ENCODE measurements around the gene PPP1R37. TPM values are rescaled to one million over a fixed set of nuclear protein-coding genes. Genes with fewer than 3 reads are reported as not detected.

The PPP1R37 gene
- total RNA-seq, 1 donor from 2014 or later = 36.5 TPM

GRCh38 chr19:45087531-45087930 lies 5.4 kb upstream of the PPP1R37 start:
- Histone ChIP-seq H3K27me3 (ENCODE audit: control insufficient read depth, insufficient read depth, low read length) (no peaks in the 10 kb centered on the region), H3K4me3 (ENCODE audit: low read depth, low read length) (no peak overlapping the region), H3K36me3 (ENCODE audit: control insufficient read depth, insufficient read depth, low read length) (peaks cover 2% of the 10 kb centered on the region)
- no peak for DNase-seq (ENCODE audit: low read depth)
- no peak for TF ChIP-seq CTCF (IDR thresholded peaks at IDR 0.05; ENCODE audit: insufficient read depth, low read length, poor library complexity, severe bottlenecking)

- TF ChIP-seq CTCF (IDR thresholded peaks at IDR 0.05; ENCODE audit: insufficient read depth, low read length, poor library complexity, severe bottlenecking) = no peak
- Histone ChIP-seq H3K36me3 (ENCODE audit: control insufficient read depth, insufficient read depth, low read length) (peaks cover 2% of the 10 kb centered on the region), H3K27me3 (ENCODE audit: control insufficient read depth, insufficient read depth, low read length) (no peaks in the 10 kb centered on the region), H3K4me3 (ENCODE audit: low read depth, low read length) (no peak overlapping the region)
- no peak for DNase-seq (ENCODE audit: low read depth)
These were observed 2.9 kb upstream of the PPP1R37 start for GRCh38 chr19:45090034-45090433.

- DNase-seq (ENCODE audit: low read depth) = no peak
- Histone ChIP-seq H3K27me3 (ENCODE audit: control insufficient read depth, insufficient read depth, low read length) (no peaks in the 10 kb centered on the region), H3K4me3 (ENCODE audit: low read depth, low read length) (peak overlapping the region; percentile 58), H3K36me3 (ENCODE audit: control insufficient read depth, insufficient read depth, low read length) (peaks cover 2% of the 10 kb centered on the region)
- TF ChIP-seq CTCF (IDR thresholded peaks at IDR 0.05; ENCODE audit: insufficient read depth, low read length, poor library complexity, severe bottlenecking) = no peak
These were observed 2.4 kb upstream of the PPP1R37 start for GRCh38 chr19:45090606-45091005.

GRCh38 chr19:45091031-45091923 lies 1.7 kb upstream of the PPP1R37 start:
- peak; percentile 88 for DNase-seq (ENCODE audit: low read depth)
- Histone ChIP-seq H3K4me3 (ENCODE audit: low read depth, low read length) (peak overlapping the region; percentile 58), H3K36me3 (ENCODE audit: control insufficient read depth, insufficient read depth, low read length) (peaks cover 2% of the 10 kb centered on the region), H3K27me3 (ENCODE audit: control insufficient read depth, insufficient read depth, low read length) (no peaks in the 10 kb centered on the region)
- TF ChIP-seq CTCF (IDR thresholded peaks at IDR 0.05; ENCODE audit: insufficient read depth, low read length, poor library complexity, severe bottlenecking) = no peak

- no peak for DNase-seq (ENCODE audit: low read depth)
- H3K36me3 ChIP-seq (ENCODE audit: control insufficient read depth, insufficient read depth, low read length) = peaks cover 2% of the 10 kb centered on the region
- no peak for TF ChIP-seq CTCF (IDR thresholded peaks at IDR 0.05; ENCODE audit: insufficient read depth, low read length, poor library complexity, severe bottlenecking)
These were observed 1.2 kb downstream of the PPP1R37 start for GRCh38 chr19:45094137-45094536.

More at GRCh38 chr19:45094137-45094536, 1.2 kb downstream of the PPP1R37 start:
- no peaks in the 10 kb centered on the region for H3K27me3 ChIP-seq (ENCODE audit: control insufficient read depth, insufficient read depth, low read length)
- peak overlapping the region; percentile 58 for H3K4me3 ChIP-seq (ENCODE audit: low read depth, low read length)
